Right cardiac atrium (tissue), 5 donors: ENCODE results near the gene EN2. TPM values are rescaled to one million over a fixed set of nuclear protein-coding genes. Genes with fewer than 3 reads are reported as not detected.

Source experiments
- ATAC-seq, 2 donors: fragments of 200-7000 bp; cut with Tn5 transposase; one replicate each; pipeline versions ENCODE4 v1.8.0 to v1.9.1; 2020; ENCODE audit warnings: moderate library complexity in 2 of 2, mild to moderate bottlenecking in 1 of 2
- DNase-seq, 3 donors: peaks; one replicate each; pipeline ENCODE4 v3.0.0-alpha.2; 2020
- H3K27ac ChIP-seq: one replicate; pipeline ENCODE4 v1.5.1; 2013; ENCODE audit warnings: mild to moderate bottlenecking, low read length, control low read depth, moderate library complexity
- H3K27me3 ChIP-seq: one replicate; pipeline ENCODE4 v1.6.1; 2013; ENCODE audit not compliant: control insufficient read depth, insufficient read depth
- H3K4me1 ChIP-seq: one replicate; pipeline ENCODE4 v1.6.1; 2013; ENCODE audit warnings: low read length; ENCODE audit not compliant: control insufficient read depth, insufficient read depth
- H3K4me3 ChIP-seq: one replicate; pipeline ENCODE4 v1.5.1; 2013; ENCODE audit warnings: low read length, control low read depth
- H3K9me3 ChIP-seq: one replicate; pipeline ENCODE4 v1.6.1; 2013; ENCODE audit warnings: low read length; ENCODE audit not compliant: control insufficient read depth
- WGBS: extraction: QIAGEN DNeasy Blood & Tissue Kit; methylation state at CpG from one replicate; pipeline ENCODE4 v1.1.7; 2013; 5-methylcytosine and 5-hydroxymethylcytosine counted together
- intact Hi-C, 4 donors: fragments of 100-400 bp; cut with DNase I; formaldehyde crosslinking; loops; one replicate each; pipeline versions ENCODE4 v1.11.0 to v1.14.0; 2022 to 2023
- polyA plus RNA-seq: library from polyadenylated mRNA; stranded (reverse); fragments of 200-250 nt; gene quantifications from one replicate; pipeline ENCODE4 v1.2.3, GENCODE V29; 2013
- total RNA-seq, 4 donors: library from RNA; stranded (reverse); fragmentation: NEBNext Ultra II Directional; extraction: Animal tissue kit (Norgen Biotek cat#: 25700); gene quantifications; one replicate each; pipeline ENCODE4 v1.2.1, GENCODE V29; 2021
- donor health status: healthy with polysubstance abuse.
- donor health status: DM: no; HTN: yes; CAD: no.
- donor health status: DM: no; HTN: no; CAD: no.
- donor health status: DM: no; HTN: yes; CAD: no; lungs with severe emphysema.
- donor health status: DM: yes; HTN: yes; CAD: no.

Gene EN2
- total and polyA plus RNA-seq, 5 donors = 0.11 to 0.35 (median 0.16) TPM; not detected in 2

DNA sequence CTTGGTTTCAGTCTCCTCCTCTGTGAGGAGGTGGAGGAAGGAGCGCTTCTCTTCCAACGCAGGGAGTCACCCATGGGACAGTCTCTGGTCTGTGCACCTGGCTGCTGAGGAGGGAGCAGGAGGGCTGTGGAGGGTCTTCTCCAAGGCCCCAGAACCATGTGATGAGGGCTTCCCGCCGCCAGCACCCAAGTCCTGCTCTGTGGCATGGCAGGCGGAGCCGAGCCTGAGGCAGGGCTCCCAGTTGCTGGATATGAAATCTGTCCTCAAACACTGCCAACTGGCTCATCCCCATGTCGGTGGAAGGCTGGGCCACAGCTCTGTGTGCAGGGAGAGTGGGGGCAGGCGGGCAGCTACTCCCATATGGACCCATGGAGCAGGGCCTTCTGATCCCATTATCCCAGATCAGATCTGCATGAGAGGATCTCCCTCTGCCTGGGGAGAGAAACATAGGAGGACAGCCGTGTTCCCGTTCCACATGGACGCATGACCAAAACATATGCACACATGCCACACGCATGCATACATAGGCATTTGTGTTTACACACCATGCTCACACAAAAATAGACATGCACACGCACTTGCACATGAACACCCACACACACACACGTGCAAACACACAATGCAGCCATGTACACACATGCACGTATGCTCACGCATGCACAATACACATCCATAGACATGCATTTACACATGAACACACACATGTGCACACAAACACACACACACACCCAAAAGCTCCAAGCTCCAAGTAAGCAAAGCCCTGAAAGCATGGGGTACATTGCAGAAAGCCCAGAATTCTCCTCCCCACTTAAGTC is 38.8 kb upstream of the EN2 start:
- Histone ChIP-seq H3K9me3 (no peaks in the 10 kb centered on the region), H3K27me3 (no peaks in the 10 kb centered on the region), H3K4me1 (no peaks in the 10 kb centered on the region), H3K27ac (no peak overlapping the region), H3K4me3 (no peak overlapping the region)
- ATAC-seq (no peak), DNase-seq (no peak)
- intact Hi-C loops = no loop called here
- WGBS = 83% methylated on average over 16 of the region's 16 CpGs

GRCh38 chr7:155420116-155420515 is 37.8 kb upstream of the EN2 start:
- Histone ChIP-seq H3K4me3 (no peak overlapping the region), H3K27ac (no peak overlapping the region), H3K27me3 (no peaks in the 10 kb centered on the region), H3K9me3 (no peaks in the 10 kb centered on the region), H3K4me1 (no peaks in the 10 kb centered on the region)
- no peak for ATAC-seq
- intact Hi-C loops = no loop called here
- 79% methylated on average over 8 of the region's 8 CpGs for WGBS
- DNase-seq = no peak

- H3K27ac ChIP-seq = no peak overlapping the region
- WGBS = 61% methylated on average over 10 of the region's 10 CpGs
- no peak overlapping the region for H3K4me3 ChIP-seq
- H3K27me3 ChIP-seq = no peaks in the 10 kb centered on the region
- ATAC-seq (no peak), DNase-seq (no peak)
- no peaks in the 10 kb centered on the region for H3K4me1 ChIP-seq
- H3K9me3 ChIP-seq = no peaks in the 10 kb centered on the region
- intact Hi-C loops = no loop called here
Observed at GRCh38 chr7:155422151-155422550, 35.8 kb upstream of the EN2 start.

- Histone ChIP-seq H3K9me3 (no peaks in the 10 kb centered on the region), H3K27me3 (no peaks in the 10 kb centered on the region), H3K4me3 (no peak overlapping the region), H3K4me1 (no peaks in the 10 kb centered on the region), H3K27ac (no peak overlapping the region)
- peak in 1 of 2 donors; percentile 36 for ATAC-seq
- WGBS = 71% methylated on average over 19 of the region's 19 CpGs
- intact Hi-C loops = no loop called here
- no peak for DNase-seq
Observed at GRCh38 chr7:155422599-155423336, 35.2 kb upstream of the EN2 start.

DNA sequence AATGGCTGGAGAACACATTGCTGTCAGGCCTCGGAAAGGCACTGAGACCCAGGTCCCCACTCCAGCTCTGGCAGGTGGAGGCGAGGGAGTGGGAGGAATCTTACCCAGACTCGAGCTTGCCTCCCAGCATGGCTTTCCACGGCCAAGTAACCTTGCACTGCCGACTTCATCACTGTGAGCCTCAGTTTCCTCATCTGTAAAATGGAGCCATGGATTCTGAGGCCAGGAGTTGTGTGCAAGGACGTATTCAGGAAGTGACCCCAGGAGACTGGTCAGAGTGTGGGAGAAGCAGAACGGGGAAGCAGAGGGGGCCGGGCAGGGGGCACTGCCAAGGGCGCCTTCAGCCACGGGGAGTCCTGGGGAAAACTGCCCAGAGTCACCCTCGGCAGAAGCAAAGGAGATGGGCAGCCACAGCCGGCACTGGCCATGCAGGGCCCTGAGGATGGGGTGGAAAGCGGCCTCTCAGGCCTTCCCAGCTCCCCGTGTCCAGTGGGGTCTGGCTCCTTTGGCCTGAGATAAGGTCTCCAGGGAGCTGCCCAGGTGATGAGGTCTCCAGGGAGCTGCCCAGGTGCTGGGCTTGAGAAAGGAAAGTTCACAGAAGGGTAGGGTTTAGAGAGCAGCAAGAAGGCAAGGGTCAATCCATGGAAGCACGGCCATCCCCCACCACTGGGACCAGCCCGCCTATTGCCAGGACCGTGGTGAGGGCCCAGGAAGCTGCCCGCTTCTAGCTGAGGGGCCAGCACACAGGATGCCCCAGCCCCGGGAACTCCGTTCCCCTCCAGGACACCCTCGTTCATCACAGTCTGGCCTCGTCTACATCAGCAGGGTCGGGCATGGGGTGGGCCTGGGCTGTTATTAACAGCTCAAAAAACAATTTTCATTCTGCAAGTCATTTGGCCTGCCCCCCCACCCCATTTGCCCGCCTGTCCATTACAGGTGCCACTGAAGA is 34.3 kb upstream of the EN2 start:
- intact Hi-C loops = no loop called here
- no peak for DNase-seq
- Histone ChIP-seq H3K4me1 (no peaks in the 10 kb centered on the region), H3K27ac (no peak overlapping the region), H3K4me3 (no peak overlapping the region), H3K9me3 (no peaks in the 10 kb centered on the region), H3K27me3 (no peaks in the 10 kb centered on the region)
- 79% methylated on average over 24 of the region's 24 CpGs for WGBS
- ATAC-seq = no peak

GRCh38 chr7:155424301-155425010 is 33.5 kb upstream of the EN2 start:
- Histone ChIP-seq H3K27me3 (no peaks in the 10 kb centered on the region), H3K9me3 (no peaks in the 10 kb centered on the region), H3K4me3 (no peak overlapping the region), H3K27ac (no peak overlapping the region), H3K4me1 (no peaks in the 10 kb centered on the region)
- intact Hi-C loops = no loop called here
- ATAC-seq = no peak
- no peak for DNase-seq
- WGBS = 82% methylated on average over 22 of the region's 22 CpGs

DNA sequence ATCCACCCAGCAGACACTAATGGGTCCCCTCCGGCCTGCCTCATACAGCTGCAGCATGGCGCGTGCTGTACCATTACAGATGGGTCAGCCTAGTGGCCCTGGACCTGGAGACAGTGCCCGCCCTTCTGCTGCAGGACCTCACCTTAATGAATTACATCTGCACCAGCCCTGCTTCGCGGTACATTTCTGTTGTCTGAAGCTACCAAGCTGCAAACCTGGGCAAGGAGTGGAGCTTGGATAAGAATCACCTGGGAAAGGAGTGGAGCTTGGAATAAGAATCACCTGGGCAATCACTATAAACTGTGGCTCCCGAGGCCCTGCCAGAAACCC is 33.0 kb upstream of the EN2 start:
- intact Hi-C loops = no loop called here
- 76% methylated on average over 7 of the region's 7 CpGs for WGBS

GRCh38 chr7:155425887-155426286 is 32.0 kb upstream of the EN2 start:
- no peaks in the 10 kb centered on the region for H3K9me3 ChIP-seq
- no peaks in the 10 kb centered on the region for H3K4me1 ChIP-seq
- DNase-seq (no peak), ATAC-seq (no peak)
- intact Hi-C loops = no loop called here
- 67% methylated on average over 9 of the region's 9 CpGs for WGBS
- no peak overlapping the region for H3K4me3 ChIP-seq
- no peak overlapping the region for H3K27ac ChIP-seq
- H3K27me3 ChIP-seq = no peaks in the 10 kb centered on the region

More for the DNA sequence above, 33.0 kb upstream of the EN2 start:
- Histone ChIP-seq H3K4me3 (no peak overlapping the region), H3K27me3 (no peaks in the 10 kb centered on the region), H3K4me1 (no peaks in the 10 kb centered on the region), H3K9me3 (no peaks in the 10 kb centered on the region), H3K27ac (no peak overlapping the region)
- ATAC-seq = no peak
- no peak for DNase-seq

- DNase-seq (no peak), ATAC-seq (no peak)
- H3K9me3 ChIP-seq = no peaks in the 10 kb centered on the region
- H3K4me3 ChIP-seq = no peak overlapping the region
- intact Hi-C loops = no loop called here
- H3K27me3 ChIP-seq = no peaks in the 10 kb centered on the region
- WGBS = 72% methylated on average over 20 of the region's 20 CpGs
- H3K4me1 ChIP-seq = no peaks in the 10 kb centered on the region
- no peak overlapping the region for H3K27ac ChIP-seq
Observed at GRCh38 chr7:155426543-155427410, 31.2 kb upstream of the EN2 start.
